AG08395 (cell line): Measurements from ENCODE around the gene HPS1.

ENCODE experiments used
- DNase-seq: peaks from one replicate; pipeline ENCODE4 v3.0.0; 2012; ENCODE audit warnings: mixed read lengths, low spot score

HPS1 gene

DNA sequence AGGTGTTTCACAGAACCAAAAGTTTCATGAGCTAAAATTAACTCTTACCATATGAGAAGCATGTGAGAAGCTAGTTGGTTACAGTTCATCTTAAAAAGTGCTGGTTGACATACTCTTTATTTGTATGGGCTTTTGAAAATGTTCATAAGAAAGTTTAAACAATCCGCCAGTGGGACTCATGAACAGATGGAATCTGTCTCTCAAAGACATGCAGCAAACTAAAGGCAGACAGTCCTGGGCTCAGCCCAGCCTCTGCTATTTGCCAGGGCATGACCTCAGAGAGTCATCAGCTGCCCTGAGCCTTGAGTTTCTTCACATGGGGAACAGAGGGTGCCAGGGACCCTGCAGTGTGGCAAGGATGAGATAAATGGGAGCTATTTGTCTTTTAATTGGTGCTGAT lies 35.0 kb downstream of the HPS1 start:
- no peak for DNase-seq

DNA sequence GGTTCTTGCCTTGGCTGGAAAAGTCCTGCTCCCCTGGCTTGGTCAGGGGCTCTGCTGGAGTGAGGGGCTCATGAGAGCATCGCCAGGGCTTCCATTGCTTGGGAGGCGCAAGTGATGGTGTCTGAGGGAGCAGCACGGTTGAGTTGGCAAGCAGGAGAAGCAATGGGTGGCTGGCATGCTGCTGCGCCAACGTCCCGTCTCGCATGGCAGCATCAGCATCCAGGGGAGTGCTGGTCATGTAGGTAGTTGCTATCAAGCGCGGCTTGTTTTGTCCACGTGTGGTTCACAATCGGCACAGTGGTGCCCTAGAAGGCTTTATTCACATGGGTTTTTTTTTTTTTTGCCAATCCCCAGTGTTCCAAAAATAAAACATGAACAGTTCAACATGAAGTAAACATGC lies 35.6 kb downstream of the HPS1 start:
- no peak for DNase-seq

- DNase-seq, result no peak
Measured at GRCh38 chr10:98410759-98411158, 36.0 kb downstream of the HPS1 start.

GRCh38 chr10:98410135-98410743 lies 36.5 kb downstream of the HPS1 start:
- DNase-seq, result no peak

DNA sequence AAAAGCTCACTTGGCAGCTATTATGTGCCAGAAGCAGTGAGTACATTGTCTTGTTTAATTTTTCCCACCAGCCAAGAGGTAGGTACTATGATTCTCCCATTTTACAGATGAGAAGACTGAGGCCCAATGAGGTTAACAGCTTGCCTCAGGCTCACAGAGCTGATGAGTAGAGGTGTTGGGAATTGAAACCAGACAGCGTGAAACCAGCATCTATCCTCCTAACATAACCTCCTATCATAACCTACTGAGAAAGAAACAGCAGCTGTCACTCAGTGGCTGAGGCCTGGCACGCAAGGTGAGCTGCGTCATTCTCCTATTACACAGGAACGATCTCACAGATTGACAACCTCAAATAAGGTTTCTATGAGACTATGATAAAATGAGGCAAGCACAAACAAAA lies 37.9 kb downstream of the HPS1 start:
- no peak for DNase-seq

GRCh38 chr10:98407744-98408241 lies 38.9 kb downstream of the HPS1 start:
- DNase-seq, result no peak

DNA sequence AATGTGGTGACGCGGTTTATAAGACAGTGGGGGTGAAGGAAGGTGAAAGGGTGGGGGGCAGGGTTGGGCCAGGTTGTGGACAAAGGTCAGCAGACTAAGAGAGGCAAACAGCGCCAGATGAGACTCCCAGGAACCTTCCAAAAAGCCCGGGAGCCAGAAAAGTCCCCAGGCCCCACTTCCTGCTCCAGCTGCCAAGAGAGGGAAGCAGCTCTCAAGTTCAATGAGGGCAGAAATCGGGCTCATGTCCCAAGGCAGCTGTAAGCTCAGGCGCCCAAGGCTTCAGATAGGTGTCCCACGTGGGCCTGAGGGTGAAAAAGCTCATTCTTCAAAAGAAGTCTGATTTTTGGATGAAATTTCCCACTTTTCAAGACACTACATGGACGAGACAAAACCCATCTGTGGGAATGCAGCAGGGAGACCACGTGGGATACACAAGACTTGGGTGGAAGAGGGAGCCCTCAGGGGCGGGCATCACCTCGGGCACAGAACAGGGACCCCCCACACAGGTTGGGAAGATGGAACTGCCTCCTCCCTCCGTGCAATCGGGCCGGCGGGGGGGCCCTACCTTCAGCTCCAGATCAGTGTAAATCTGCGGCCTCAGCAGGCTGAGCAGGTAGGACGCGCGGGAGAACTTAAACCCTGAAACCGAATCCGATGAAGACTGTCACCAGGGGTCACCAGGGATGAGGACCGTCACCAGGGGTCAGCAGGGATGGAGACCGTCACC lies 39.6 kb downstream of the HPS1 start:
- no peak for DNase-seq

DNA sequence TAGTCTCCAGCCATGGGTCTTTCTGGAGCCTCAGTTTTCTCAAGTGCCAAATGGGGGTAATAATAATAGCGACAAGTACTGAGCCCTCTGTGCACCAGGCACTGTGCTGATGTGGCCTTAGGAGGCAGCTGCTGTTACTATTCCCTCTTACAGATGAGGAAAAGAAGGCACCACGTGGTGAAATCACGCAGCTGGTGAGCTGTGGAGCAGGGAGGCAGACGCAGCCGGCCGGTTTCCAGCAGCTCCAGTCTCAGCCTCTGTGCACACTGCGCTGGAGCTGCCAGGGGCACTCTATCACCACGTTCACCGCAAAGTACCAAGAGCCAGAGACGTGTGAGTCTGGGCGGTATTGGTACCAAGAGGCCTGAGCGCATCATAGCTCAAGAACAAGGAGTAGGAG lies 41.3 kb downstream of the HPS1 start:
- peak; percentile 24 for DNase-seq

GRCh38 chr10:98404571-98405359 lies 42.0 kb downstream of the HPS1 start:
- DNase-seq, result peak; percentile 61

DNA sequence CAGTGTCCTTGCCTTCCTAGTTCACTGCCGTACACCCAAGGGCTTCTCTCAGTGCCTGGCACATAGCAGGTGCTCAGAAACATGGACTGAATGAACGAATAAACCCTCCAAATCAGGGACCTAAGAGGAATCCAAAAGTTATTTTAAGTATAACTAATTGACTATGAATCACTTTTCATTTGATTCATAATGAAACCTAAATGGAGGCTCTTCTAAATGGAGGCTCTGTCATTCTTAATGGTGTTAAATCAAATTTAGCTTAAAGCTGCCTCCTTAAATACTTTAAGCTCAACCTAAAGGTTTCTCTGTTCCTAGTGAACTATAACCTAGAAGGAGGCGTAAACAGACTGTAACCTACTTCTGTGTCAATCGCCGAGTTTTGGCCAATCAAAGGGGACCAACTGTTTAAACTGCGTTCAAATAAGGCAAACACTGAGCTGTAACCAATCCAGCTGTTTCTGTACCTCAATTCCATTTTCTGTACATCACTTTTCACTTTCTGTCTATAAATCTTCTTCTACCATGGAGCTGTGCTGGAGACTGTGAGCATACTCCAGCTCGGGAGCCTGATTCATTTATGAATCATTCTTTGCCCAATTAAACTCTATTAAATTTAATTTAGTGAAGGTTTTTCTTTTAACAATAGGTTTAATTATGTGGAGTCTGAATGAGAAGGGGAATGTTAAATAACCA lies 42.8 kb downstream of the HPS1 start:
- DNase-seq, result peak; percentile 43

GRCh38 chr10:98402931-98403718 lies 43.6 kb downstream of the HPS1 start:
- DNase-seq, result no peak

DNA sequence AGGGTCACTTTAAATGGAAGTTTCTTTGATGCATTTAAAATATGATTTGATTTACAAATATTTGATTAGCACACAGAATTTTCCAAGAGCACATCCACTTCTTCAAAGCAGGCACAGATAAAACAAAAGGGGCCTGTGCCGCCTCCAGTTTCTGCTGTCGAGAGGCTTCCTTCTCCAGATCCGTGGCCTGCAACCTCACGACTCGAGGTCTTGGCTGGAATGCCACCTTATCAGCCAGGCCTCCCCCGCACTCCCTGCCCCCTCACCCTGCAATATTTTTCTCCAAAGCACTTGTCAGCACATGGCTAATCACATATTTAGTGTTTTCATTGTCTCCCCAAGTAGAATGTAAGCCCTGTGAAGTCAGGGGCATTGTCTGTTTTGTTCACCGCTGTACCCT lies 44.3 kb downstream of the HPS1 start:
- DNase-seq, result no peak

DNA sequence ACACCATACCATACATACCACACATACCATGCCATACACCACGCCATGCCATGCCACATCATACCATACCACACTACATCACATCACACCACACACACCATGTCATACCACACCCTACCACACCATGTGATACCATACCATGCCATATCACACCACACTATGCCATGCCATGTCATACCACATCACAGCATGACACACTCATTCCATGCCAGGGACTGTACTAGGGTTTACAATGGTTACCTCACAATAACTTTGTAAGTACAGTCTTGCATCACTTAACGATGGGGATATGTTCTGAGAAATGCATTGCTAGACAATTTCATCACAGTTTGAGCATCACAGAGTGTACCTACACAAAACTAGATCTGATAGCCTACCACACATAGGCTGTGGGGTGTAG lies 46.3 kb downstream of the HPS1 start:
- no peak for DNase-seq

GRCh38 chr10:98399784-98400183 lies 47.0 kb downstream of the HPS1 start:
- DNase-seq, result no peak

GRCh38 chr10:98397089-98397600 lies 49.6 kb downstream of the HPS1 start:
- no peak for DNase-seq

GRCh38 chr10:98396096-98397063 lies 50.4 kb downstream of the HPS1 start:
- no peak for DNase-seq

GRCh38 chr10:98394851-98395440 lies 51.8 kb downstream of the HPS1 start:
- no peak for DNase-seq

DNA sequence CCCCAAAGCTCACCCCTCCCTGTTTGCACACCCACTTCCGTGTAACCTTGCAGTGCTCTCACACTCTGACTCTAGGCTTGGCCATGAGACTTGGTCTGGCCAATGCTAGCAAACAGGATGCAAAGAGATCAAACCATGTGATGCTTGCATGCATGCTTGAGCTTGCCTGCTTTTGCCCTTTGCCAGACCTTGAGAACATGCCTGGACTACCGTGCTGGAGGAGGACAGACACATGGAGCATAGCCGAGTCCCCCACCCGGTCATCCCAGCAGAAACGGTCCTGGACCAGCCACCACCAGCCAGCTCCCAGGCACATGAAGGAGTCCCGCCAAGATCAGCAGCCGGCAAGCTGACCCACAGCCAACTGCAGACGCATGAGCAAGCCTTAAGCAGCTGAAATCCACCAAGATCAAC lies 55.1 kb downstream of the HPS1 start:
- peak; percentile 32 for DNase-seq

GRCh38 chr10:98391065-98391464 lies 55.7 kb downstream of the HPS1 start:
- no peak for DNase-seq

- no peak for DNase-seq
Measured at GRCh38 chr10:98390406-98390805, 56.3 kb downstream of the HPS1 start.
